Ovary (tissue), 3 donors: ENCODE measurements around the gene CYP27C1.

ENCODE experiments used
- CTCF ChIP-seq, 3 donors: fragments of 450-650 bp in 2 of 3; fragments of 200-600 bp in 1 of 3; IDR thresholded peaks; one replicate each; pipeline versions ENCODE4 v1.5.1 to v1.8.0; 2016 to 2022; ENCODE audit warnings: antibody characterized with exemption in 3 of 3, mild to moderate bottlenecking in 1 of 3
- EP300 ChIP-seq: sonication (generic); formaldehyde crosslinking; IDR thresholded peaks from one replicate; pipeline ENCODE4 v1.6.1; 2017; ENCODE audit warnings: antibody characterized with exemption
- POLR2A ChIP-seq: fragments of 450-650 bp; IDR thresholded peaks from one replicate; pipeline ENCODE4 v1.6.1; 2017; ENCODE audit warnings: antibody characterized with exemption, mild to moderate bottlenecking, moderate library complexity
- donor health status: DM: no; HTN: no; CAD: no.

GRCh38 chr2:127188797-127189196 is 31.3 kb downstream of the CYP27C1 start:
- TF ChIP-seq CTCF (IDR thresholded peaks at IDR 0.05) (no peak), POLR2A (no peak), EP300 (no peak)
